Uterus (tissue), 4 donors: ENCODE measurements around the gene MT1M. TPM values are rescaled to one million over a fixed set of nuclear protein-coding genes. Genes with fewer than 3 reads are reported as not detected.
"Not testable (repeated sequence)": the region's sequence is repeated elsewhere in the genome, so short reads cannot be mapped to it uniquely, and the experiment has no call there.

Experiments used
- DNase-seq, 2 donors: peaks; one replicate each; pipeline ENCODE4 v3.0.0-alpha.2; 2019 to 2020
- H3K27ac ChIP-seq, 2 donors: fragments of 200-600 bp; sonication (generic); 1 replicate in 1 of 2; 2 replicates in 1 of 2; pipeline ENCODE4 v1.5.1; 2016 to 2018
- H3K27me3 ChIP-seq, 2 donors: fragments of 200-600 bp; sonication (generic); one replicate each; pipeline ENCODE4 v1.5.1; 2018 to 2019; ENCODE audit warnings: control low read depth in 1 of 2
- H3K36me3 ChIP-seq, 2 donors: fragments of 200-600 bp; sonication (generic); one replicate each; pipeline ENCODE4 v1.5.1; 2019; ENCODE audit warnings: control low read depth in 1 of 2
- H3K4me1 ChIP-seq, 2 donors: fragments of 200-600 bp; sonication (generic); one replicate each; pipeline ENCODE4 v1.5.1; 2018 to 2019; ENCODE audit warnings: control low read depth in 1 of 2
- H3K4me3 ChIP-seq, 2 donors: fragments of 200-600 bp; sonication (generic); 1 replicate in 1 of 2; 2 replicates in 1 of 2; pipeline ENCODE4 v1.5.1; 2018 to 2019; ENCODE audit warnings: mild to moderate bottlenecking in 1 of 2
- H3K9me3 ChIP-seq, 2 donors: fragments of 200-600 bp; sonication (generic); one replicate each; pipeline ENCODE4 v1.5.1; 2019; ENCODE audit warnings: control low read depth in 1 of 2
- POLR2A ChIP-seq, 2 donors: fragments of 450-650 bp; IDR thresholded peaks; one replicate each; pipeline ENCODE4 v1.6.1; 2016; ENCODE audit warnings: antibody characterized with exemption in 2 of 2, mild to moderate bottlenecking in 1 of 2, moderate library complexity in 1 of 2
- intact Hi-C: fragments of 100-400 bp; cut with DNase I; formaldehyde crosslinking; loops from one replicate; pipeline ENCODE4 v1.15.1; 2023; ENCODE audit warnings: low total_unique reads
- total RNA-seq, 4 donors: library from RNA; depleted of rRNA in 3 of 4; stranded (reverse); fragments of >200 nt in 3 of 4; gene quantifications; one replicate each; pipeline versions ENCODE4 v1.1.0 to v1.2.4, GENCODE V29; 2014 to 2023
- TF ChIP-seq, protein P1 (sequence below), 4 experiments: fragments of 200-600 bp in 2 of 4; fragments of 450-650 bp in 2 of 4; sonication (generic) in 2 of 4; IDR thresholded peaks; one replicate each; pipeline ENCODE4 v1.5.1; 2016 to 2019; ENCODE audit warnings: antibody characterized with exemption in 4 of 4, mild to moderate bottlenecking in 2 of 4, moderate library complexity in 1 of 4
- donor health status: DM: yes; HTN: yes; CAD: no.

MT1M gene
- total RNA-seq, 4 donors from 2014 or later, result 6.2 to 16.6 TPM; not detected in 2

DNA sequence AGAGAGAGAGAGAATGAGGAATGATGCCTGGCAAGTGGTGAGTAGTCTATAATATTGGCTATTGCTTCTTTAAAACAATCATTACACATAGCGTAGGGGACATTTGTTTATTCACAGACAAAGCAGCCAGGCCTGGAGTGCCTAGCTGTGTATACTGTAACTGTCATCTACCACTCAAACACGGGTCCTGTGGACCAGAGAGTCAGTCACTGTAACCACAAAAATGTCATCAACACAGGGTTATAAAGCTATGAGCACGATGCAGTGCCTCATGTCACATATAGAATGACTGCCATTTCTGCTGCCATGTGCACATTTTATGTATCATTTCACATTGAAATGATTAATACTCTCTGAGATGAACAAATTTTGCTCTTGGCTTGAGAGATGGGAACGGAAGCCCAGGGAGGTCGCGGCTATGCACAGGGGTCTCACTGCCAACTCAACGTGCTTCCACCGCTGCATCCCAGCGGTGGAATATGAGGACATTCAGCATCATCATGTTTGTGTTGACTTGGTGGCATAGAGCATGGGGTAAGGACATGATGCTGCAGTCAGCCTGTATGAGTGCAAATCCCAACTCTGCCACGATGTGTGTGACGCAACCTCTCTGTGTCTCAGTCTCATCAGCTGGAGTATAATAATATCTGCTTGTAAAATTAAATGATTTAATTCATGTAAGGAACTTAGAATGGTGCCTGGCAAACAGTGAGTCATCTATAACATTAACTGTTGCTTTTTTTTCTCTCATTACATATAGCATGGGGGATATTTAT, 40.5 kb downstream of the MT1M start:
- intact Hi-C loops, result no loop called here
- no peak for DNase-seq
- no peaks in the 10 kb centered on the region for H3K9me3 ChIP-seq
- no peaks in the 10 kb centered on the region for H3K36me3 ChIP-seq
- H3K27me3 ChIP-seq, result peaks cover 3 to 11% of the 10 kb centered on the region in 2 donors
- TF ChIP-seq POLR2A (IDR thresholded peaks at IDR 0.05), result no peak
- TF ChIP-seq, protein P1, sequence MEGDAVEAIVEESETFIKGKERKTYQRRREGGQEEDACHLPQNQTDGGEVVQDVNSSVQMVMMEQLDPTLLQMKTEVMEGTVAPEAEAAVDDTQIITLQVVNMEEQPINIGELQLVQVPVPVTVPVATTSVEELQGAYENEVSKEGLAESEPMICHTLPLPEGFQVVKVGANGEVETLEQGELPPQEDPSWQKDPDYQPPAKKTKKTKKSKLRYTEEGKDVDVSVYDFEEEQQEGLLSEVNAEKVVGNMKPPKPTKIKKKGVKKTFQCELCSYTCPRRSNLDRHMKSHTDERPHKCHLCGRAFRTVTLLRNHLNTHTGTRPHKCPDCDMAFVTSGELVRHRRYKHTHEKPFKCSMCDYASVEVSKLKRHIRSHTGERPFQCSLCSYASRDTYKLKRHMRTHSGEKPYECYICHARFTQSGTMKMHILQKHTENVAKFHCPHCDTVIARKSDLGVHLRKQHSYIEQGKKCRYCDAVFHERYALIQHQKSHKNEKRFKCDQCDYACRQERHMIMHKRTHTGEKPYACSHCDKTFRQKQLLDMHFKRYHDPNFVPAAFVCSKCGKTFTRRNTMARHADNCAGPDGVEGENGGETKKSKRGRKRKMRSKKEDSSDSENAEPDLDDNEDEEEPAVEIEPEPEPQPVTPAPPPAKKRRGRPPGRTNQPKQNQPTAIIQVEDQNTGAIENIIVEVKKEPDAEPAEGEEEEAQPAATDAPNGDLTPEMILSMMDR (IDR thresholded peaks at IDR 0.05), result no peak
- H3K4me1 ChIP-seq, result no peaks in the 10 kb centered on the region
- no peak overlapping the region for H3K4me3 ChIP-seq
- no peak overlapping the region for H3K27ac ChIP-seq

DNA sequence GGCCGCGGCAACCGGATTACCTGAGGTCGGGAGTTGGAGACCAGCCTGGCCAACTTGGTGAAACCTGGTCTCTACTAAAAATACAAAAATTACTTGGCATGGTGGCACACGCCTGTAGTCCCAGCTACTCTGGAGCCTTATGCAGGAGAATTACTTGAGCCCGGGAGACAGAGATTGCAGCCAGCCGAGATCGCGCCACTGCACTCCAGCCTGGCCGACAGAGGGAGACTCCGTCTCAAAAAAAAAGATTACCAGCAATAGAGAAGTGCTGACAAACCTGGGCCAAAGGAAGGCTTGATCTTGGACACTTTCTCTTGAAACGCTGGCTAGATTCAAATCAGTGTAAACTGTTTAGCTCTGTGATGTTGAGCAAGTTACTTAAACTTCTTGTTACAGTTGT, 41.5 kb downstream of the MT1M start:
- H3K27me3 ChIP-seq, result peaks cover 3 to 11% of the 10 kb centered on the region in 2 donors
- intact Hi-C loops, result no loop called here

DNA sequence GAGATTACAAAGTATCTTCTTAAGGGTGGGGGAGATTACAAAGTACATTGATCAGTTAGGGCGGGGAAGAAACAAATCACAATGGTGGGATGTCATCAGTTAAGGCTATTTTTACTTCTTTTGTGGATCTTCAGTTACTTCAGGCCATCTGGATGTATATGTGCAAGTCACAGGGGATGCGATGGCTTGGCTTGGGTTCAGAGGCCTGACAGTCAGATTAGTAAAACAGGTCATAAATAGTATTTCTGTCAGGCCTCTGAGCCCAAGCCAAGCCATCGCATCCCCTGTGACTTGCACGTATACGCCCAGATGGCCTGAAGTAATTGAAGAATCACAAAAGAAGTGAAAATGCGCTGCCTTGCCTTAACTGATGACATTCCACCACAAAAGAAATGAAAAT, 42.1 kb downstream of the MT1M start:
- H3K27me3 ChIP-seq, H3K36me3 ChIP-seq, H3K4me1 ChIP-seq, H3K4me3 ChIP-seq, H3K27ac ChIP-seq, H3K9me3 ChIP-seq, DNase-seq, intact Hi-C loops: not testable (repeated sequence)

More for the DNA sequence above, 41.5 kb downstream of the MT1M start:
- no peaks in the 10 kb centered on the region for H3K36me3 ChIP-seq
- no peak overlapping the region for H3K27ac ChIP-seq
- no peaks in the 10 kb centered on the region for H3K9me3 ChIP-seq
- no peak overlapping the region for H3K4me3 ChIP-seq
- TF ChIP-seq, protein P1 (IDR thresholded peaks at IDR 0.05), result peak; percentile 34 to 55 (median 50)
- no peak for TF ChIP-seq POLR2A (IDR thresholded peaks at IDR 0.05)
- H3K4me1 ChIP-seq, result no peaks in the 10 kb centered on the region
- peak in 1 of 2 donors; percentile 27 for DNase-seq

DNA sequence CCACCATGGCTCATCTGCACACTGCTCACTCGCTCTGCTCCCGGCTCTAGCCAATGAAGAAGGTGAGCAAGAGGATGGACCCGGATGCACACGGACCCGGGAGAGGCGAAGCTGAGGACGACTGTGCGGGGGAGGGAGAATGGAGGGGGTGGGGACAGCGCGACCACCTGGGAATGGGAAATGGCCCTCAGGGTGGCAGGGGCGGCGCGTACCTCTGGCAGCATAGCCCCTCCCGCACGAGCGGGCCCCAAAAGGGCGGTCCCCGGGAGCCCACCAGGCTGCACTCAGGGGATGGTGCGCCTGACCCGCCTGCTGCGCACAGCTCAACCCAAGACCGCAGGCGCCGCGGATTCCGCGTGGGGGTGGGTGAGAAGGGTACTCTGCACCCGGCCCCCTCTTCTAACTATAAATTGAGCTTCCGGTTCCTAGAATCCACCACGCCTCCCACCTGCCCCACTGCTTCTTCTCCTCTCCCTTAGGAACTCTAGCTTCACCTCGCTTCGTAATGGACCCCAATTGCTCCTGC, 43.3 kb downstream of the MT1M start:
- Histone ChIP-seq H3K27ac (no peak overlapping the region), H3K9me3 (no peaks in the 10 kb centered on the region), H3K4me3 (no peak overlapping the region), H3K36me3 (no peaks in the 10 kb centered on the region), H3K27me3 (peaks cover 3 to 6% of the 10 kb centered on the region in 2 donors), H3K4me1 (no peaks in the 10 kb centered on the region)
- no peak for DNase-seq
- intact Hi-C loops, result no loop called here
- TF ChIP-seq, protein P1 (IDR thresholded peaks at IDR 0.05), result no peak
- no peak for TF ChIP-seq POLR2A (IDR thresholded peaks at IDR 0.05)

DNA sequence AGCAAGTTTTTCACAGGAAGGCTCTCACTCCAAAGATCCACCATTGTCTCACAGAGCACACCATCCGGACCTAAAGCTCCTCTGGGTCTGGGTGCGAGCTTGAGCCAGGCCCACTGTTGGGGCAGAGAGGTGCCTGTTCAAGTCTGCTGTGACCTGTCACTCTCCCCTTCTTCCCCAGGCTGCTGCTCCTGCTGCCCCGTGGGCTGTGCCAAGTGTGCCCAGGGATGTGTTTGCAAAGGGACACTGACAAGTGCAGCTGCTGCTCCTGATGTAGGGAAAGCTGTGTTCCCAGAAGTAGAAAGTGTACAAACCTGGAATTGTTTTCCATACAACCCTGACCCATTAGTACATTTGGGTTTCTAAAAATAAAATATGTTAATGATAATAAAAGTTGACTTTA, 45.0 kb downstream of the MT1M start:
- Histone ChIP-seq H3K27me3 (peaks cover 3 to 6% of the 10 kb centered on the region in 2 donors), H3K4me3 (no peak overlapping the region), H3K4me1 (no peaks in the 10 kb centered on the region), H3K27ac (no peak overlapping the region), H3K36me3 (no peaks in the 10 kb centered on the region), H3K9me3 (no peaks in the 10 kb centered on the region)
- DNase-seq, result no peak
- TF ChIP-seq, protein P1 (IDR thresholded peaks at IDR 0.05), result no peak
- no peak for TF ChIP-seq POLR2A (IDR thresholded peaks at IDR 0.05)
- intact Hi-C loops, result no loop called here
